GM10248 (cell line): ENCODE results near the gene SMURF2.
"Not testable (repeated sequence)": the region's sequence is repeated elsewhere in the genome, so short reads cannot be mapped to it uniquely, and the experiment has no call there.

Experiments used
- CTCF ChIA-PET: fragments of 300-600 bp; sonication (Branson Sonifier 250); formaldehyde crosslinking; extraction: SDS; loops from one replicate; lab custom pipeline; 2021; ENCODE audit warnings: antibody characterized with exemption; lab: Yijun Ruan, JAX
- POLR2A ChIA-PET: fragments of 350-650 bp; sonication (Branson Sonifier 250); formaldehyde crosslinking; extraction: SDS; loops from one replicate; lab custom pipeline; 2020; ENCODE audit warnings: antibody characterized with exemption; lab: Yijun Ruan, JAX
- DNase-seq: peaks from one replicate; pipeline ENCODE4 v3.0.0; 2012; ENCODE audit errors: extremely low spot score
- CTCF ChIP-seq: IDR thresholded peaks from 2 replicates; pipeline ENCODE4 v1.5.1; 2012; ENCODE audit warnings: mild to moderate bottlenecking, low read depth; ENCODE audit errors: extremely low read depth, missing control alignments, control extremely low read depth

SMURF2 gene

DNA sequence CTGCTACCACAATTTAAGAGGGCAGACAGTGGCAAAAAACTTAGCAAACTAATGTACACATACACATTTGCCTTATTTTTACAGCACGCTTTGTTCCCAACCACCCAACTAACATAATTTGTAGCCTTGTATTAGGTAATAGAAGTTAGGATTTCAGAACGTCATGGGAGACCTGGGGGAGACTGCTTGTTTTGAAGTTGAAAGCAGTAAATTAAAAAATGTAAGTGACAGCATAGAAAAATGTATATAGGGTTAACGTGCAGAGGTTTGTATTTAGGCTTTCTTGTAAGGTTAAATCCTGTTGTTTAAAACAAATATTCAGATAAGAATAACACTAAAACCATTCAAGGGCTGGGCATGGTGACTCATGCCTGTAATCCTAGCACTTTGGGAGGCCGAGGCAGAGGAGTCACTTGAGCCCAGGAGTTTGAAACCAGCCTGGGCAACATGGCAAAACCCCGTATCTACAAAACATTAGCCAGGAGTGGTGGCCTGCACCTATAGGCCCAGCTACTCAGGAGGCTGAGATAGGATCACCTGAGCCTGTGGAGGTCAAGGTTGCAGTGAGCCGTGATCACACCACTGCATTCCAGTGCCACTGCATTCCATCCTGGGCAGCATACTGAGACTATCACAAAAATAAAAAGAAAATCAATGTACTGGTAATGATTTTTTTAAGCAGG lies 2.3 kb upstream of the SMURF2 start:
- DNase-seq, CTCF ChIA-PET, POLR2A ChIA-PET: not testable (repeated sequence)

DNA sequence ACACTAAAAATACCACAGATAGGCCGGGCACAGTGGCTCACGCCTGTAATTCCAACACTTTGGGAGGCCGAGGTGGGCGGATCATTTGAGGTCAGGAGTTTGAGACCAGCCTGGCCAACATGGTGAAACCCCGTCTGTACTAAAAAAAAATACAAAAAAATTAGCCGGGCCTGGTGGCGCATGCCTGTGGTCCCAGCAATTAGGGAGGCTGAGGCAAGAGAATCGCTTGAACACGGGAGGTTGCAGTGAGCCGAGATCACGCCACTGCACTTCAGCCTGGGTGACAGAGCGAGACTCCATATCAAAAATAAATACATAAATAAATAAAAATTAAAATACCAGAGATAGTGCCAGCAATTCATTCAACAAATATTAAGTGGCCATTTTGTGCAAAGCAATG lies 1.7 kb upstream of the SMURF2 start:
- CTCF ChIA-PET, DNase-seq, POLR2A ChIA-PET: not testable (repeated sequence)

GRCh38 chr17:64662774-64663367 lies 764 bp upstream of the SMURF2 start:
- ChIA-PET POLR2A (no interaction called here), CTCF (no interaction called here)
- TF ChIP-seq CTCF, result no peak
- no peak for DNase-seq

DNA sequence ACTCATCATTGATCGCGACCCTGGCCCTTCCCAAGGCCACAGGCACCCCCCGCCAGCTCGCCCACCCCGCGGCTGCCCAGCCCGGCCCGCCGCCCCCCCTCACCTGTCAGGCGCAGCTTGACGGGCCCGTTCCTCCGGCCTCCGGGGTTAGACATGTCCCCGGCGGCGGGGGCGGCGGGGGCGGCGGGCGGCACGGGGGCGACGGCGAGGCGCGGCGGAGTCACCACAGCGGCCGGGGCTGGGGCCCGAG lies 456 bp downstream of the SMURF2 start:
- TF ChIP-seq CTCF, result no peak
- CTCF ChIA-PET, result interaction anchor here (1.0 to 1.2 kb wide), 2 partner anchors 12 to 258 kb away, joined by 3 to 5 read pairs; partner anchors contain the start of gene LRRC37A3
- POLR2A ChIA-PET, result no interaction called here
- no peak for DNase-seq

- POLR2A ChIA-PET, DNase-seq: not testable (repeated sequence)
- CTCF ChIA-PET, result interaction anchor here (1.0 to 1.2 kb wide), 3 partner anchors 12 to 258 kb away, joined by 3 to 5 read pairs (median 3); partner anchors contain the start of gene LRRC37A3
These were observed 955 bp downstream of the SMURF2 start for GRCh38 chr17:64660978-64661725.

DNA sequence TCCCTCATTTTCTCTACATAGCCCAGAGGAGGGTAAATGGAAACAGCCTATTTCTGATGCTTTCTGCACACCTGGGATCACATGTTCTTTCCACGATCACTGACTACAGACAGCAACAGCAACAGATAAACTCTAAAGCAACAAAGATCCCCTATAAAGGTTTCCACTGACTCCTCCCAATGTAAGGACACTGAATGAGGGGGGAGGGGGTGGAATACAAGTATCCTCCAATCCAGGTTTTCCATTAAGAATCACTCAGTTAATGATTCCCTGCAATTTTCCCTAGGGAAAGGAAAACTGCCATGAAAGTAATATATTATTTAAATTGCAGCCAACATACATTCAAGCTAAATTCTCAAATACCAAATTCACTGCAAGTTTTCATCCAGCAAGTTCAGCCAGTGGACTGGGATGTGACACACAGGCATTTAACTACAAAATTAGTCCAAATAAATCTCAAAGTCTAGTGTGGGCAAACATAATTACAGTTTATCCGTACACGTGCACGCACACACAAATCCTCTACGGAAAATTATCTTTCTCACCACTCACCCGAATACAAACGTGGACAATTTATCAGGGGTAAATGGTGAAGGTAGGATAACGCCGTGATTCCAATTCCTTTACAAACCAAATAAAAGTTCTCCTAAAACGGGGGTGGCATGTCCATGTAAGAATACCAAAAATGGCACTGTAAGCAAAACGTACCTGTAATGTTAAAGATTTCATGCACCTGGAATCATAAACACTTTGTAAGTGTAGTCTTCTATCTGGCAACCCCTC lies 1.7 kb downstream of the SMURF2 start:
- DNase-seq, POLR2A ChIA-PET: not testable (repeated sequence)
- CTCF ChIA-PET, result interaction anchor here (1.2 kb wide), 1 partner anchor 241 kb away, joined by 3 read pairs; no protein-coding TSS in a partner anchor

DNA sequence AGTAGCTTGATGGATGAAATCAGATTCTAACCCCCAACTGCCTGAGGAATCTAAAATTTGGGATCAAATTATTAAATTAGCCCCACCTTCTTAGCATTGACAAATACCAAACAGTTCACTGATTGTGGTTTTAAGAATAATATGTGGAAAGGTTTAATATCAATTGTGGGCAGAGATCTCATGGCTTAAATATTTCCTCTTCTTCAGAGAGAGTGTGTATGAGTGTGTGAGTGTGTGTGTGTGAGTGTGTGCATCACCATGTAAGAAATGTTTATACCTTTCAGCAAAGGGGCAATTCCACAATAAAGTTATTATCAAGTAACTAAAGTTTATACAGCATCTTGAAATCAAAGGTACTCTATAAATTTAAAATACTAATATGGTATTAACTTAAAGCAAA lies 3.2 kb downstream of the SMURF2 start:
- no peak for DNase-seq
- no peak for TF ChIP-seq CTCF
- POLR2A ChIA-PET, result no interaction called here
- CTCF ChIA-PET, result interaction anchor here (1.8 kb wide), 1 partner anchor 9 kb away, joined by 8 read pairs; no protein-coding TSS in a partner anchor

DNA sequence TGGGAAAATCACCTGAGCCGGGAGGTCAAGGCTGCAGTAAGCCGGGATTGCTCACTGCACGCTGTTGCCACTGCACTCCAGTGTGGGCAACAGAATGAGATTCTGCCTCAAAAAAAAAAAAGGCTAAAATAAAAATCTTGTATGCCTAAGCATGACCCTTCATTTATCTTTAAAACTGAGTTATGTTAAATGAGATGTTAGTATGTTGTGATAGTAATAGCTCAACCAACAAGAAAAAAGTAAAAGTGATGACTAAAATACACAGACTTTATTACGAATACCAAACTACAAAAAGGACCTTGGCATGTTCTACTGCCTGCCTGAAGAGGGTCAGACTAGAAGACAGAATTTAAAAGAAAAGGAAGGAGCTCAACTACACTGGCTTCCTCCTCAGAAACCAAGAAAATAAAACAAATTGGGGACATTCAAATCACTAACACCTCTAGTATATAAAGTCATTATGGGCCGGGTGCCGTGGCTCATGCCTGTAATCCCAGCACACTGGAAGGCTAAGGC lies 4.4 kb downstream of the SMURF2 start:
- POLR2A ChIA-PET, result interaction anchor here (0.7 kb wide), 1 partner anchor 570 kb away, joined by 4 read pairs; no protein-coding TSS in a partner anchor
- no peak for DNase-seq
- TF ChIP-seq CTCF, result no peak
- CTCF ChIA-PET, result interaction anchor here (1.8 kb wide), 1 partner anchor 8 kb away, joined by 8 read pairs; no protein-coding TSS in a partner anchor
